Measurements from ENCODE around the gene COX7A2L. TPM values are rescaled to one million over a fixed set of nuclear protein-coding genes. Genes with fewer than 3 reads are reported as not detected.

The COX7A2L gene
- total RNA-seq, 1 donor from 2014 or later, result 95.5 TPM

- H3K27me3 Mint-ChIP-seq, result no peaks in the 10 kb centered on the region
- H3K4me1 Mint-ChIP-seq (ENCODE audit: unreplicated experiment), result peaks cover 29% of the 10 kb centered on the region
- H3K4me3 Mint-ChIP-seq, result no peak overlapping the region
Observed at GRCh38 chr2:42345986-42346385, 15.0 kb downstream of the COX7A2L start.

GRCh38 chr2:42342795-42343241 is 18.2 kb downstream of the COX7A2L start:
- Mint-ChIP-seq H3K9me3 (no peaks in the 10 kb centered on the region), H3K4me3 (peak overlapping the region; percentile 11), H3K27me3 (no peaks in the 10 kb centered on the region), H3K27ac (peak overlapping the region; percentile 71), H3K4me1 (ENCODE audit: unreplicated experiment) (peaks cover 34% of the 10 kb centered on the region), H3K36me3 (peaks cover 38% of the 10 kb centered on the region)
- no peak for DNase-seq (ENCODE audit: extremely low spot score, unreplicated experiment)
- TF ChIP-seq CTCF (conservative IDR thresholded peaks at IDR 0.05), result no peak

More at GRCh38 chr2:42345986-42346385, 15.0 kb downstream of the COX7A2L start:
- no peak overlapping the region for H3K27ac Mint-ChIP-seq
- H3K9me3 Mint-ChIP-seq, result no peaks in the 10 kb centered on the region
- TF ChIP-seq CTCF (conservative IDR thresholded peaks at IDR 0.05), result no peak
- DNase-seq (ENCODE audit: extremely low spot score, unreplicated experiment), result no peak
- H3K36me3 Mint-ChIP-seq, result peaks cover 36% of the 10 kb centered on the region

GRCh38 chr2:42342061-42342794 is 18.8 kb downstream of the COX7A2L start:
- DNase-seq (ENCODE audit: extremely low spot score, unreplicated experiment), result no peak
- peaks cover 34% of the 10 kb centered on the region for H3K4me1 Mint-ChIP-seq (ENCODE audit: unreplicated experiment)
- peaks cover 43% of the 10 kb centered on the region for H3K36me3 Mint-ChIP-seq
- H3K4me3 Mint-ChIP-seq, result peak overlapping the region; percentile 11
- no peak for TF ChIP-seq CTCF (conservative IDR thresholded peaks at IDR 0.05)
- no peaks in the 10 kb centered on the region for H3K27me3 Mint-ChIP-seq
- H3K27ac Mint-ChIP-seq, result peak overlapping the region; percentile 71
- no peaks in the 10 kb centered on the region for H3K9me3 Mint-ChIP-seq

- Mint-ChIP-seq H3K27me3 (no peaks in the 10 kb centered on the region), H3K9me3 (no peaks in the 10 kb centered on the region), H3K27ac (peak overlapping the region; percentile 71), H3K4me3 (no peak overlapping the region), H3K36me3 (peaks cover 46% of the 10 kb centered on the region), H3K4me1 (ENCODE audit: unreplicated experiment) (peaks cover 34% of the 10 kb centered on the region)
- DNase-seq (ENCODE audit: extremely low spot score, unreplicated experiment), result no peak
- no peak for TF ChIP-seq CTCF (conservative IDR thresholded peaks at IDR 0.05)
Observed at GRCh38 chr2:42340938-42341636, 19.9 kb downstream of the COX7A2L start.

- no peaks in the 10 kb centered on the region for H3K27me3 Mint-ChIP-seq
- no peaks in the 10 kb centered on the region for H3K9me3 Mint-ChIP-seq
- no peak overlapping the region for H3K4me3 Mint-ChIP-seq
- no peak for TF ChIP-seq CTCF (conservative IDR thresholded peaks at IDR 0.05)
- H3K36me3 Mint-ChIP-seq, result peaks cover 48% of the 10 kb centered on the region
- H3K27ac Mint-ChIP-seq, result peak overlapping the region; percentile 21
- peaks cover 34% of the 10 kb centered on the region for H3K4me1 Mint-ChIP-seq (ENCODE audit: unreplicated experiment)
- DNase-seq (ENCODE audit: extremely low spot score, unreplicated experiment), result no peak
Observed at GRCh38 chr2:42340045-42340937, 20.7 kb downstream of the COX7A2L start.

Data from type B pancreatic cell (in vitro differentiated cells).